Heart left ventricle (tissue), 16 donors: ENCODE measurements around the gene CST7. TPM values are rescaled to one million over a fixed set of nuclear protein-coding genes. Genes with fewer than 3 reads are reported as not detected.
A peak's percentile ranks its signal among the peaks of the same experiment; 100 is the strongest.

Experiments used
- ATAC-seq, 4 donors: fragments of 200-7000 bp; cut with Tn5 transposase; one replicate each; pipeline ENCODE4 v1.9.1; 2020 to 2022; ENCODE audit warnings: moderate library complexity in 4 of 4, mild to moderate bottlenecking in 3 of 4, moderate number of reproducible peaks in 1 of 4
- DNase-seq, 5 donors: peaks; one replicate each; pipeline ENCODE4 v3.0.0-alpha.2; 2020
- H3K27ac ChIP-seq, 12 donors: fragments of 200-600 bp; sonication (generic) in 4 of 12; one replicate each; pipeline versions ENCODE4 v1.5.0 to v1.8.0; 2016 to 2022; ENCODE audit warnings: mild to moderate bottlenecking in 2 of 12
- H3K27me3 ChIP-seq, 9 donors: fragments of 200-600 bp; sonication (generic) in 2 of 9; one replicate each; pipeline versions ENCODE4 v1.5.1 to v1.8.0; 2016 to 2022; ENCODE audit warnings: mild to moderate bottlenecking in 3 of 9
- H3K36me3 ChIP-seq, 9 donors: fragments of 200-600 bp; sonication (generic) in 2 of 9; one replicate each; pipeline versions ENCODE4 v1.5.0 to v1.8.0; 2018 to 2022; ENCODE audit warnings: mild to moderate bottlenecking in 2 of 9
- H3K4me1 ChIP-seq, 12 donors: fragments of 200-600 bp; sonication (generic) in 4 of 12; one replicate each; pipeline versions ENCODE4 v1.5.0 to v1.8.0; 2016 to 2022; ENCODE audit warnings: mild to moderate bottlenecking in 3 of 12
- H3K4me3 ChIP-seq, 12 donors: fragments of 200-600 bp; sonication (generic) in 4 of 12; one replicate each; pipeline versions ENCODE4 v1.5.0 to v1.8.0; 2017 to 2022; ENCODE audit warnings: mild to moderate bottlenecking in 9 of 12, moderate library complexity in 4 of 12
- H3K9me3 ChIP-seq, 12 donors: fragments of 200-600 bp; sonication (generic) in 4 of 12; one replicate each; pipeline versions ENCODE4 v1.5.0 to v1.8.0; 2016 to 2022; ENCODE audit warnings: mild to moderate bottlenecking in 1 of 12
- POLR2A ChIP-seq, 2 donors: fragments of 450-650 bp; IDR thresholded peaks; one replicate each; pipeline ENCODE4 v1.6.1; 2017; ENCODE audit warnings: antibody characterized with exemption in 2 of 2, mild to moderate bottlenecking in 2 of 2, moderate library complexity in 2 of 2
- WGBS, 4 donors: extraction: QIAGEN DNeasy Blood & Tissue Kit in 2 of 4; methylation state at CpG; one replicate each; pipeline versions ENCODE4 v1.1.5 to v1.1.7; 2013 to 2018; 5-methylcytosine and 5-hydroxymethylcytosine counted together
- intact Hi-C, 10 donors: fragments of 100-400 bp; cut with DNase I; formaldehyde crosslinking; loops; one replicate each; pipeline versions ENCODE4 v1.11.1 to v1.14.2; 2022
- polyA plus RNA-seq, 2 donors: library from polyadenylated mRNA; stranded (reverse); fragments of 200-250 nt; gene quantifications; one replicate each; pipeline ENCODE4 v1.2.3, GENCODE V29; 2013
- total RNA-seq, 9 donors: library from RNA; depleted of rRNA in 2 of 9; stranded (reverse); fragments of >200 nt in 2 of 9; fragmentation: NEBNext Ultra II Directional in 3 of 9; extraction: Animal tissue kit (Norgen Biotek cat#: 25700) in 3 of 9; gene quantifications; one replicate each; pipeline versions ENCODE4 v1.1.0 to v1.2.4, GENCODE V29; 2016 to 2023
- TF ChIP-seq, protein P1 (sequence below), 12 donors: fragments of 200-600 bp; sonication (generic) in 4 of 12; IDR thresholded peaks; one replicate each; pipeline versions ENCODE4 v1.5.0 to v1.8.0; 2018 to 2022; ENCODE audit warnings: antibody characterized with exemption in 12 of 12, mild to moderate bottlenecking in 5 of 12
- donor health status: ischemic (EF 13 %, LVEDD 7.1; RV severe dilation, severe dysfunction).
- donor health status: healthy with polysubstance abuse.
- donor health status: DM: no; HTN: yes; CAD: no.
- donor health status: DM: no; HTN: no; CAD: no.
- donor health status: ischemic (EF 25% LVEDD 6.9; RV normal size, moderate dysfunction).
- donor health status: ischemic (EF 25% LVEDD 5.7; RV mildly dilated, moderate dysfunction).
- donor health status: healthy.
- donor health status: DM: yes; HTN: yes; CAD: no.
- donor health status: ischemic (EF 35%, LVEDD 5.7; RV mildly dilated, moderate dysfunction).
- donor health status: nonischemic (EF 11% LVEDD 7.7; RV severe dilation, severe dysfunction).
- donor health status: DM: yes; HTN: yes; CAD: no.
- donor health status: PGD.
- donor health status: ischemic (EF 29% LVEDD 5.4; RV normal size, mild dysfunction).
- donor health status: nonischemic (EF 23%, LVEDD 6.1; RV moderate dilation, normal function).

The CST7 gene
- total and polyA plus RNA-seq, 11 donors: 0.35 to 8.4 (median 1.4) TPM

DNA sequence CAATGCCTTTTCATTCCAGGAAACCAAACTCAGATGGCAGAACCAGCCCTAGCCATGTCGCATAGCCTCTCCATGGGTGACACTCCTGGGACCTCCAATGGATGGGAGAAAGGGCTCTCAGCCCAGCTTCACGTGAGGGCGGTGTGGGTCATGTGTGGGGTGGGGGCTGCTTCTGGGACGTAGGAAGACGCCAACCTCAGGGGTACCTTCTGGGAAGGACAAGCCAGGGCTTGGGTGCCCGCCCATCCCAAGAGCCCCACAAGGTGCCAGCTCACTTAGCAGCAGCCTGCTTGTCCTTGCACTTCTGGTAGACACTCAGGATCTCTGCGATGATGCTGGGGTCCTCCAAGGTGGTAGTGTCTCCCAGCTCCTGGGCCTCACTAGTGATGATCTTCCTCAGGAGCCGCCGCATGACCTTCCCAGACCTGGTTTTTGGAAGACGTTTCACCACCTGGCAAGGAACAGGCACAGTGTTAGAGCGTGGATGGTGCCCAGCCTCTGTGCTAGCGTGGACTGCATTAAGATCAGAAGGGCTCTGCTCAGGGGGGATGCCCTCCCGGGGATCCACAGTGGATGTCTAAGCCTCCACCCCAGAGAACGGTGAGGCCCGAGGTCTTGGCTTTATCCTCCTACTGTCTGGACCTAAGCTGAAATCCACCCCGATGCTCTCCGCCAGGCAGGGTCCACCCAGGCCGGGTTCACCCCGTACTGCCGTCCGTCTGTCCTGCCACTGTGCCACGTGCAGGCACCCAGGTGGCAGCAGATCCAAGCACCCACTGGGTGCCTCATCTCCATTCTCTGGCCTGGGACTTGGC is 58.6 kb downstream of the CST7 start:
- Histone ChIP-seq H3K9me3 (peaks cover 0 to 1% (median 0%) of the 10 kb centered on the region in 12 donors), H3K27ac (peak overlapping the region in 4 of 12 donors; percentile 13 to 70 (median 50)), H3K4me3 (no peak overlapping the region), H3K4me1 (peaks cover 0 to 62% (median 12%) of the 10 kb centered on the region in 12 donors), H3K36me3 (peaks cover 0 to 93% (median 69%) of the 10 kb centered on the region in 9 donors), H3K27me3 (no peaks in the 10 kb centered on the region)
- ATAC-seq: no peak
- DNase-seq: peak in 1 of 5 donors; percentile 13
- intact Hi-C loops: no loop called here
- WGBS, 4 donors: 88 to 94% (median 92%) methylated on average over 19 to 22 of the region's 22 CpGs
- TF ChIP-seq POLR2A (IDR thresholded peaks at IDR 0.05): no peak
- TF ChIP-seq, protein P1, sequence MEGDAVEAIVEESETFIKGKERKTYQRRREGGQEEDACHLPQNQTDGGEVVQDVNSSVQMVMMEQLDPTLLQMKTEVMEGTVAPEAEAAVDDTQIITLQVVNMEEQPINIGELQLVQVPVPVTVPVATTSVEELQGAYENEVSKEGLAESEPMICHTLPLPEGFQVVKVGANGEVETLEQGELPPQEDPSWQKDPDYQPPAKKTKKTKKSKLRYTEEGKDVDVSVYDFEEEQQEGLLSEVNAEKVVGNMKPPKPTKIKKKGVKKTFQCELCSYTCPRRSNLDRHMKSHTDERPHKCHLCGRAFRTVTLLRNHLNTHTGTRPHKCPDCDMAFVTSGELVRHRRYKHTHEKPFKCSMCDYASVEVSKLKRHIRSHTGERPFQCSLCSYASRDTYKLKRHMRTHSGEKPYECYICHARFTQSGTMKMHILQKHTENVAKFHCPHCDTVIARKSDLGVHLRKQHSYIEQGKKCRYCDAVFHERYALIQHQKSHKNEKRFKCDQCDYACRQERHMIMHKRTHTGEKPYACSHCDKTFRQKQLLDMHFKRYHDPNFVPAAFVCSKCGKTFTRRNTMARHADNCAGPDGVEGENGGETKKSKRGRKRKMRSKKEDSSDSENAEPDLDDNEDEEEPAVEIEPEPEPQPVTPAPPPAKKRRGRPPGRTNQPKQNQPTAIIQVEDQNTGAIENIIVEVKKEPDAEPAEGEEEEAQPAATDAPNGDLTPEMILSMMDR (IDR thresholded peaks at IDR 0.05): no peak

DNA sequence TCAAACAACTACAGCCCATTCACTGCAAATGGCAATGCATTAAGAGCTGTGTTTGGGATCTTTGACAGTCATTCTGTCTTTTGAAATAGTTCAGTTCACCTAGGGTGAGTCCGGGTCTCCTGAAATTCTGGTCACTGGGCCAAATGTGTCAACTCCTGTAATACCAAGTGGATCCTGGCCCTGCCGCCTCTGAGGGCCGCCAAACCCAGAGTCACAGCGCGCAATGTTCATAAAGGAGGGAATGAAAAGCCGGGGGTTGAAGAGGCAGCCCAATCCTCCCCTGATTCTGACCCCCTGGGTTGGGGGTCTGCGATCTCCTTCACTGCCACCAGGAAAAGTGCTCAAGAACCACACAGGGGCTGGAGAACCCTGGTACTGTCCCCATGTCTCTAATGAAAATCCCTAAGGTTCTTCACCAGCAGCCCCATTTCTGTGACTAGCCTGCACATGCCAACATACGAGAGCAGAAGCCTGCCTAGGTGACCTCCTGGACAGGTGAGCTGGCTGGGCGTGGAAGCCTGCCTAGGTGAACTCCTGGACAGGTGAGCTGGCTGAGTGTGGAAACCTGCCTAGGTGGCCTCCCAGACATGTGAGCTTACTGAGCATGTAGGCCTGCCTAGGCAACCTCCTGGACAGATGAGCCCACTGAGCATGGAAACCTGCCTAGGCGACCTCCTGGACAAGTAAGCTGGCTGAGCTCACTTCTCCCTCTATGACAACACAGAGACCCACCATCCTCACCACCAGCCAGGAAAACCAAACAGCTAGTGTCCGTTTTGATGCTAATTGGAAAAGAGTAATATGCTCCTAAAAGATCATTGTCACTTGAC is 59.5 kb downstream of the CST7 start:
- peak overlapping the region in 3 of 12 donors; percentile 21 to 70 (median 49) for H3K27ac ChIP-seq

More for the DNA sequence above, 59.5 kb downstream of the CST7 start:
- intact Hi-C loops: no loop called here
- ATAC-seq: no peak
- Histone ChIP-seq H3K4me1 (peaks cover 0 to 63% (median 12%) of the 10 kb centered on the region in 12 donors), H3K4me3 (no peak overlapping the region), H3K36me3 (peaks cover 0 to 98% (median 75%) of the 10 kb centered on the region in 9 donors), H3K27me3 (no peaks in the 10 kb centered on the region), H3K9me3 (no peaks in the 10 kb centered on the region)
- WGBS, 4 donors: 81 to 90% (median 84%) methylated on average over 10 to 11 of the region's 11 CpGs
- no peak for TF ChIP-seq POLR2A (IDR thresholded peaks at IDR 0.05)
- TF ChIP-seq, protein P1 (IDR thresholded peaks at IDR 0.05): no peak
- peak in 1 of 5 donors; percentile 10 for DNase-seq

Other genes with a start within 250 kb of the CST7 start
- gene APMAP, start 43.5 kb downstream of the CST7 start, total RNA-seq: 10 to 100 TPM; 22.6 to 61.3 (median 31.9) TPM
- gene APMAP, start 43.5 kb downstream of the CST7 start, polyA plus RNA-seq: 10 to 100 TPM; 16.2 to 58.5 TPM
- gene ACSS1, start 108.9 kb downstream of the CST7 start, total RNA-seq: 100 to 1,000 TPM in 5 of 9 donors, 10 to 100 TPM in 4; 57.5 to 177 (median 104) TPM
- 10 to 100 TPM; 43.5 to 78.9 TPM for gene ACSS1, start 108.9 kb downstream of the CST7 start, polyA plus RNA-seq
- gene VSX1, start 132.9 kb downstream of the CST7 start, total RNA-seq: under 1 TPM in 5 of 9 donors, not detected in 4; 0.22 to 0.96 (median 0.51) TPM
- under 1 TPM in 1 of 2 donors, not detected in 1; 0.19 TPM for gene VSX1, start 132.9 kb downstream of the CST7 start, polyA plus RNA-seq
- gene ENTPD6, start 246.4 kb downstream of the CST7 start, total RNA-seq: 100 to 1,000 TPM in 3 of 9 donors, 10 to 100 TPM in 6; 58.7 to 139 (median 86.7) TPM
- 100 to 1,000 TPM; 131 to 200 TPM for gene ENTPD6, start 246.4 kb downstream of the CST7 start, polyA plus RNA-seq